ENCODE measurements around the gene NTM. TPM values are rescaled to one million over a fixed set of nuclear protein-coding genes. Genes with fewer than 3 reads are reported as not detected.

Gene NTM
- total and polyA plus RNA-seq, 2 donors (not counting 1 experiment from before 2014, with no cell fraction given) = 12.3 to 28.6 TPM

GRCh38 chr11:131943295-131943694 is 572.9 kb downstream of the NTM start:
- H3K4me3 ChIP-seq (replicated peaks in 1 of 4; ENCODE audit: control extremely low read depth in 1 of 4, insufficient read depth in 1 of 4, low read depth in 3 of 4, low read length in 4 of 4) = no peak overlapping the region
- no peaks in the 10 kb centered on the region for H4K20me1 ChIP-seq (ENCODE audit: control insufficient read depth, extremely low read depth, insufficient read depth, low read length)
- no peak for DNase-seq (ENCODE audit: low read depth in 2 of 2)

GRCh38 chr11:131944736-131945135 is 574.3 kb downstream of the NTM start:
- H2AFZ ChIP-seq (ENCODE audit: low read length) = no peak overlapping the region
- TF ChIP-seq EZH2 (IDR thresholded peaks at IDR 0.05; ENCODE audit: low read length, missing control alignments) (no peak), CTCF (conservative IDR thresholded peaks at IDR 0.05 in 1 of 2, IDR thresholded peaks at IDR 0.05 in 1 of 2; ENCODE audit: low read depth in 1 of 2, low read length in 2 of 2) (no peak)
- H3K36me3 ChIP-seq (ENCODE audit: control insufficient read depth, insufficient read depth, low read length) = peaks cover 2% of the 10 kb centered on the region
- no peaks in the 10 kb centered on the region for H3K9me3 ChIP-seq (ENCODE audit: control insufficient read depth, insufficient read depth, low read depth, low read length)
- no peaks in the 10 kb centered on the region for H4K20me1 ChIP-seq (ENCODE audit: control insufficient read depth, extremely low read depth, insufficient read depth, low read length)
- no peaks in the 10 kb centered on the region for H3K4me1 ChIP-seq (ENCODE audit: control insufficient read depth, extremely low read depth, insufficient read depth, low read length)
- no peak overlapping the region for H3K27ac ChIP-seq (ENCODE audit: insufficient read depth, low read length)
- H3K27me3 ChIP-seq (ENCODE audit: control insufficient read depth, insufficient read depth, low read length) = no peaks in the 10 kb centered on the region
- H3K4me2 ChIP-seq (ENCODE audit: extremely low read depth, insufficient read depth, low read length) = no peak overlapping the region
- H3K9ac ChIP-seq (ENCODE audit: insufficient read depth, low read length) = no peak overlapping the region
- H3K79me2 ChIP-seq (ENCODE audit: control insufficient read depth, insufficient read depth, low read length) = no peaks in the 10 kb centered on the region
- peak in 1 of 2 donors; percentile 84 for DNase-seq (ENCODE audit: low read depth in 2 of 2)
- no peak overlapping the region for H3K4me3 ChIP-seq (replicated peaks in 1 of 4; ENCODE audit: control extremely low read depth in 1 of 4, insufficient read depth in 1 of 4, low read depth in 3 of 4, low read length in 4 of 4)

More at GRCh38 chr11:131943295-131943694, 572.9 kb downstream of the NTM start:
- no peak for TF ChIP-seq CTCF (conservative IDR thresholded peaks at IDR 0.05 in 1 of 2, IDR thresholded peaks at IDR 0.05 in 1 of 2; ENCODE audit: low read depth in 1 of 2, low read length in 2 of 2)
- no peak for TF ChIP-seq EZH2 (IDR thresholded peaks at IDR 0.05; ENCODE audit: low read length, missing control alignments)
- Histone ChIP-seq H3K36me3 (ENCODE audit: control insufficient read depth, insufficient read depth, low read length) (peaks cover 2% of the 10 kb centered on the region), H3K9ac (ENCODE audit: insufficient read depth, low read length) (no peak overlapping the region), H3K79me2 (ENCODE audit: control insufficient read depth, insufficient read depth, low read length) (no peaks in the 10 kb centered on the region), H3K9me3 (ENCODE audit: control insufficient read depth, insufficient read depth, low read depth, low read length) (no peaks in the 10 kb centered on the region), H2AFZ (ENCODE audit: low read length) (no peak overlapping the region), H3K4me1 (ENCODE audit: control insufficient read depth, extremely low read depth, insufficient read depth, low read length) (no peaks in the 10 kb centered on the region), H3K4me2 (ENCODE audit: extremely low read depth, insufficient read depth, low read length) (no peak overlapping the region), H3K27me3 (ENCODE audit: control insufficient read depth, insufficient read depth, low read length) (no peaks in the 10 kb centered on the region), H3K27ac (ENCODE audit: insufficient read depth, low read length) (no peak overlapping the region)

GRCh38 chr11:131945706-131946105 is 575.3 kb downstream of the NTM start:
- no peak overlapping the region for H3K4me3 ChIP-seq (replicated peaks in 1 of 4; ENCODE audit: control extremely low read depth in 1 of 4, insufficient read depth in 1 of 4, low read depth in 3 of 4, low read length in 4 of 4)
- H3K36me3 ChIP-seq (ENCODE audit: control insufficient read depth, insufficient read depth, low read length) = peaks cover 2% of the 10 kb centered on the region
- H3K4me2 ChIP-seq (ENCODE audit: extremely low read depth, insufficient read depth, low read length) = no peak overlapping the region
- DNase-seq (ENCODE audit: low read depth in 2 of 2) = no peak
- TF ChIP-seq EZH2 (IDR thresholded peaks at IDR 0.05; ENCODE audit: low read length, missing control alignments) (no peak), CTCF (conservative IDR thresholded peaks at IDR 0.05 in 1 of 2, IDR thresholded peaks at IDR 0.05 in 1 of 2; ENCODE audit: low read depth in 1 of 2, low read length in 2 of 2) (no peak)
- H3K79me2 ChIP-seq (ENCODE audit: control insufficient read depth, insufficient read depth, low read length) = no peaks in the 10 kb centered on the region
- H3K27ac ChIP-seq (ENCODE audit: insufficient read depth, low read length) = no peak overlapping the region
- no peaks in the 10 kb centered on the region for H4K20me1 ChIP-seq (ENCODE audit: control insufficient read depth, extremely low read depth, insufficient read depth, low read length)
- H3K4me1 ChIP-seq (ENCODE audit: control insufficient read depth, extremely low read depth, insufficient read depth, low read length) = no peaks in the 10 kb centered on the region
- no peaks in the 10 kb centered on the region for H3K27me3 ChIP-seq (ENCODE audit: control insufficient read depth, insufficient read depth, low read length)
- H3K9ac ChIP-seq (ENCODE audit: insufficient read depth, low read length) = no peak overlapping the region
- no peak overlapping the region for H2AFZ ChIP-seq (ENCODE audit: low read length)
- H3K9me3 ChIP-seq (ENCODE audit: control insufficient read depth, insufficient read depth, low read depth, low read length) = no peaks in the 10 kb centered on the region
